ENCODE results near the gene ELL2. TPM values are rescaled to one million over a fixed set of nuclear protein-coding genes. Genes with fewer than 3 reads are reported as not detected.
"Not testable (repeated sequence)": the region's sequence is repeated elsewhere in the genome, so short reads cannot be mapped to it uniquely, and the experiment has no call there.

The ELL2 gene
- polyA plus RNA-seq, 2 donors: 29.1 to 39.6 TPM

DNA sequence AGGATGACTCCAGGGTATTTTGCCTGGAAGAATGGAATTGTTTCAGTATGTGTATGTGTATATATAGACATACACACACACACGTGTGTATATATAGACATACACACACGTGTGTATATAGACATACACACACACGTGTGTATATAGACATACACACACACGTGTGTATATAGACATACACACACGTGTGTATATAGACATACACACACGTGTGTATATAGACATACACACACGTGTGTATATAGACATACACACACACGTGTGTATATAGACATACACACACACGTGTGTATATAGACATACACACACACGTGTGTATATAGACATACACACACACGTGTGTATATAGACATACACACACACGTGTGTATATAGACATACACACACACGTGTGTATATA is 34.4 kb downstream of the ELL2 start:
- not testable (repeated sequence) for H3K9me3 ChIP-seq (ENCODE audit: control insufficient read depth in 2 of 2, insufficient read depth in 1 of 2, low read depth in 1 of 2, low read length in 1 of 2); H3K4me1 ChIP-seq (ENCODE audit: control insufficient read depth in 2 of 2, insufficient read depth in 2 of 2, low read length in 1 of 2); H3K27me3 ChIP-seq (ENCODE audit: control insufficient read depth in 1 of 2, insufficient read depth in 2 of 2, low read length in 2 of 2); H3K36me3 ChIP-seq (ENCODE audit: control insufficient read depth in 2 of 2, insufficient read depth in 2 of 2, low read length in 1 of 2); H3K27ac ChIP-seq (ENCODE audit: low read depth in 2 of 2, low read length in 1 of 2); H3K4me3 ChIP-seq (ENCODE audit: low read depth in 1 of 2, low read length in 2 of 2)
- 86 to 88% methylated on average over 11 to 12 of the region's 13 CpGs for WGBS, 2 donors

DNA sequence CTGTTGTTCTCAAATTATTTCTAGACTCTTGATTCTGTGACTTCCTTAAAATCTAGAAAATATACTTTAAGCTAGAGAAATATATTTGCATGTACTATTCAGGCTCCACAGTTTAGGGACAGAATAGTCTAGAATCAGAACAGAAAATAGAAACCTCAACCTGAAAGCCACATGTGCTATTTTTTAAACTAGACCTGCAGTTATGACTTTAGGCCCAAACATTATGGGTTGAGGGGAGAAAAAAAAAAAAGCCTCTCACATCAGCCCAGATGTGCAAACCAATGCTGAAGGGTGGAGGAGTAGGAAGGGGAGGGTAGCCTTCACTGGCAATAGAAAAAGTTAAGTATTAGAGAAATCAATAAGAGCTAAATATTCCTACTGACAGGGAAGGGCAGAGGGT is 35.7 kb downstream of the ELL2 start:
- Histone ChIP-seq H3K36me3 (ENCODE audit: control insufficient read depth in 2 of 2, insufficient read depth in 2 of 2, low read length in 1 of 2) (peaks cover 0 to 2% of the 10 kb centered on the region in 2 donors), H3K4me3 (ENCODE audit: low read depth in 1 of 2, low read length in 2 of 2) (no peak overlapping the region), H3K9me3 (ENCODE audit: control insufficient read depth in 2 of 2, insufficient read depth in 1 of 2, low read depth in 1 of 2, low read length in 1 of 2) (no peaks in the 10 kb centered on the region), H3K4me1 (ENCODE audit: control insufficient read depth in 2 of 2, insufficient read depth in 2 of 2, low read length in 1 of 2) (peaks cover 0 to 5% of the 10 kb centered on the region in 2 donors), H3K27me3 (ENCODE audit: control insufficient read depth in 1 of 2, insufficient read depth in 2 of 2, low read length in 2 of 2) (no peaks in the 10 kb centered on the region), H3K27ac (ENCODE audit: low read depth in 2 of 2, low read length in 1 of 2) (peak overlapping the region in 1 of 2 donors; percentile 52)

DNA sequence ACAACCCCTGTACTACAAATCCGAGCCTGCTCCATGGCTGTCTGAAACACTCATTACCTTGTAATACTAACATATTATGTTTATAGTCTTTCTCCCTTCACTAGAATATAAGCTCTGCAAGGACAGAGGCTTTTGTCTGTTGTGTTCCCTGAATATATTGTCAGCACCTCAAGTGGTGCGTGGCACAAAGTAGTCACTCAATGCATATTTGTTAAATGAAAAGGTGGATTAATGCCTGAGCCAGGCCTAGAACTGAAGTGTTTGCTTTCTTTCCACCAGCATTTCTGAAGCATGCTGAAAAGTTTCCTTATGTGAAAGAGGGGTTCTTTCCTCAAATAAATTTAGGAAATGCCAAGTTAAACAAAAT is 36.3 kb downstream of the ELL2 start:
- Histone ChIP-seq H3K27me3 (ENCODE audit: control insufficient read depth in 1 of 2, insufficient read depth in 2 of 2, low read length in 2 of 2) (no peaks in the 10 kb centered on the region), H3K27ac (ENCODE audit: low read depth in 2 of 2, low read length in 1 of 2) (peak overlapping the region in 1 of 2 donors; percentile 76), H3K4me3 (ENCODE audit: low read depth in 1 of 2, low read length in 2 of 2) (no peak overlapping the region), H3K9me3 (ENCODE audit: control insufficient read depth in 2 of 2, insufficient read depth in 1 of 2, low read depth in 1 of 2, low read length in 1 of 2) (no peaks in the 10 kb centered on the region), H3K4me1 (ENCODE audit: control insufficient read depth in 2 of 2, insufficient read depth in 2 of 2, low read length in 1 of 2) (peaks cover 1 to 5% of the 10 kb centered on the region in 2 donors), H3K36me3 (ENCODE audit: control insufficient read depth in 2 of 2, insufficient read depth in 2 of 2, low read length in 1 of 2) (peaks cover 0 to 2% of the 10 kb centered on the region in 2 donors)
- 59 to 60% methylated on average over 2 of the region's 2 CpGs for WGBS, 2 donors

DNA sequence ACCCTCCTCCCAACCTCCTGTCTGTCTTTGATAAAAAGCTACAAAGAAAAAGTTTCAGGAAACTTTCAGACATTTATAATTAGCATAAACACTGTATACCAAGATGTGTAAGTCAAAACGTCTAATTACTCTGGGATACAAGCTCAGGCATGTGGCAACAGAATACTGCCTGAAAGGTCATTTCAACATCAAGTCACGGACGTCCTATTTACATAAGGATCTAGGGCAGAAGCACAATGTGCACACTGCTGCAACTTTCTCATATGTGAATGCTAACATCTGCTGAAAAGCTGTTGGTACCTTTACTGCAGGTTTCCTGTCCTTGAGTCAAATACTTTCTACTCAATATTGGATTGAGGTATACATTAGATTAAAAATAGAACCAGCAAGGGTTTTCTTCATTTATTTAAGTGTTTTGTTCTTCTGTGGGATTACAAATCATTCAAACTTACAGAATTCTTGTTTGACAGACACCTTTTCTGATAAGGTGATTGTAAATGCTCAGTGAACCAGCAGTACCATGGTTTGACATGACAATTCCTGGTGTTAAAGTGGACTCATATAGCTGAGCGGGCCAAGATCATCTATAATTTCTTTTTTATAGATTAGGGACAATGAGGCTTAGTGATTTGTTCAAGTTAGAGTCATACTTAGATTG is 36.8 kb downstream of the ELL2 start:
- Histone ChIP-seq H3K27ac (ENCODE audit: low read depth in 2 of 2, low read length in 1 of 2) (peak overlapping the region in 1 of 2 donors; percentile 76), H3K36me3 (ENCODE audit: control insufficient read depth in 2 of 2, insufficient read depth in 2 of 2, low read length in 1 of 2) (peaks cover 0 to 2% of the 10 kb centered on the region in 2 donors), H3K4me1 (ENCODE audit: control insufficient read depth in 2 of 2, insufficient read depth in 2 of 2, low read length in 1 of 2) (peaks cover 2 to 5% of the 10 kb centered on the region in 2 donors), H3K4me3 (ENCODE audit: low read depth in 1 of 2, low read length in 2 of 2) (no peak overlapping the region), H3K27me3 (ENCODE audit: control insufficient read depth in 1 of 2, insufficient read depth in 2 of 2, low read length in 2 of 2) (no peaks in the 10 kb centered on the region), H3K9me3 (ENCODE audit: control insufficient read depth in 2 of 2, insufficient read depth in 1 of 2, low read depth in 1 of 2, low read length in 1 of 2) (no peaks in the 10 kb centered on the region)
- WGBS, 2 donors: 38 to 42% methylated on average over 4 of the region's 4 CpGs

DNA sequence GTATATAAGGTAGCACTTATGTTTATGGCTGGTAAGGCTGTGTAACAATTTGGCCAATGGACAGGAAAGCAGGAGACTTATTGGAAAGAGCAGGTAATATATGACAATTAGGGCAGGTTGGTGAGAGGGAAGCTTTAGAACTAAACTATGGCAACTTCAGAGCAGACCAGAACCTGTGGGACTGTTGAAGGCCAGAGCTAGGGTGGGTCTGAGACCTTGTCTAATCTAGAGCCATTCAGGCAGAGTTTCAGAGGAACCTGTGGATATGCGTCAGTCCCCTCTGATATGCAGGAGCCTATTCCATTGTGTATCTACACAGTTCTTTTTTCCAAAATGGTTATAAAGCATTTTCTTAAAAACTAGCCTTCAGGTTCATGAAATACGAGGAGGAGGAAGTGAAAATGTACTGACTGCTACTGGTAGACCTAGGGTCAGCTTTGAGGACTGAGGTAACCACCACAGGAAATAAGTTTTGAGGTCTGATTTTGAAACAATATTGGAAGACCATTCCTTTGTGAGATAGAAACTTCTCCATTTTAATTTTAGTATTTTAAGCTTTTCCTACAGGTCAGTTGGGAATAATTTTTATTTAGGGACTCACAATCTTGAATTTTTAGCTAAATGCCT is 37.6 kb downstream of the ELL2 start:
- peaks cover 2 to 5% of the 10 kb centered on the region in 2 donors for H3K4me1 ChIP-seq (ENCODE audit: control insufficient read depth in 2 of 2, insufficient read depth in 2 of 2, low read length in 1 of 2)
- H3K4me3 ChIP-seq (ENCODE audit: low read depth in 1 of 2, low read length in 2 of 2): no peak overlapping the region
- H3K27me3 ChIP-seq (ENCODE audit: control insufficient read depth in 1 of 2, insufficient read depth in 2 of 2, low read length in 2 of 2): no peaks in the 10 kb centered on the region
- H3K9me3 ChIP-seq (ENCODE audit: control insufficient read depth in 2 of 2, insufficient read depth in 1 of 2, low read depth in 1 of 2, low read length in 1 of 2): no peaks in the 10 kb centered on the region
- H3K27ac ChIP-seq (ENCODE audit: low read depth in 2 of 2, low read length in 1 of 2): peak overlapping the region in 1 of 2 donors; percentile 33
- WGBS, 2 donors: 80% methylated on average over 2 of the region's 2 CpGs
- peaks cover 0 to 2% of the 10 kb centered on the region in 2 donors for H3K36me3 ChIP-seq (ENCODE audit: control insufficient read depth in 2 of 2, insufficient read depth in 2 of 2, low read length in 1 of 2)

DNA sequence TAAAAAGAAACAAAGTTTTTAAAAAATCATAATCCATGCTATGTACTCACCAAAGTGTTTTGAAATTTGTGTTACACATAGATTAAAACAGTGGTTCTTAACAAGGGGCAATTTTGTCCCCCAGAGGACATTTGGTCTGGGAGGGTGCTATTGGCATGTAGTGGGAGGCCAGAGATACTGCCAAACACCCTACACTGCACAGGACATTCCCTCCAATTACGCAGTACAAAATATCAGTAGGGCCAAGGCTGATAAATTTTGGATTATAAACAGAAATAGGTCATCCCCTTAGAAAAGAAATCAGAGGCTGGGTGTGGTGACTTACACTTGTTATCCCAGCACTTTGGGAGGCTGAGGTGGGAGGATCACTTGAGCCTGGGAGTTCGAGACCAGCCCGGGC is 38.9 kb downstream of the ELL2 start:
- no peak overlapping the region for H3K4me3 ChIP-seq (ENCODE audit: low read depth in 1 of 2, low read length in 2 of 2)
- 96 to 99% methylated on average over 3 of the region's 3 CpGs for WGBS, 2 donors
- H3K9me3 ChIP-seq (ENCODE audit: control insufficient read depth in 2 of 2, insufficient read depth in 1 of 2, low read depth in 1 of 2, low read length in 1 of 2): no peaks in the 10 kb centered on the region
- peaks cover 0 to 2% of the 10 kb centered on the region in 2 donors for H3K36me3 ChIP-seq (ENCODE audit: control insufficient read depth in 2 of 2, insufficient read depth in 2 of 2, low read length in 1 of 2)
- H3K4me1 ChIP-seq (ENCODE audit: control insufficient read depth in 2 of 2, insufficient read depth in 2 of 2, low read length in 1 of 2): peaks cover 2 to 5% of the 10 kb centered on the region in 2 donors
- no peak overlapping the region for H3K27ac ChIP-seq (ENCODE audit: low read depth in 2 of 2, low read length in 1 of 2)
- H3K27me3 ChIP-seq (ENCODE audit: control insufficient read depth in 1 of 2, insufficient read depth in 2 of 2, low read length in 2 of 2): no peaks in the 10 kb centered on the region

DNA sequence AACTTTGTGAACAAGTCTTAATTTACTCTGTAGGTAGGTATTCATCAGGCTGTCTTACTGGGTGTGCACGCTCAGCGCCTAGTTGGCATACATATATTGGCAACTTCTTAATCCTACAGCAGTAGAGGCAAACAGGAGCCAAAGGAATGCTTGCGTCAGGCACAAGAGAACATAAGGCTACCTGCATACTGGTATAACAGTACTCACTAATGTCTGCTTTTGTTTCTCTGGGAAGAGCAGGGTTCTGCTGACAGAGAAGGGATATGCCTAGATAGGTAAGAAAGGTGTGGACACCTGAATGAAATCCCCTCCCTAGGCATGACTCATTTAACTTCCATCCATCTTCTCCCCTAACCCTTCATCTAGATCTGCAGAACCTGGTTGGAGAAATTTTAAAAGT is 40.1 kb downstream of the ELL2 start:
- Histone ChIP-seq H3K27ac (ENCODE audit: low read depth in 2 of 2, low read length in 1 of 2) (peak overlapping the region; percentile 30 to 59), H3K27me3 (ENCODE audit: control insufficient read depth in 1 of 2, insufficient read depth in 2 of 2, low read length in 2 of 2) (no peaks in the 10 kb centered on the region), H3K4me3 (ENCODE audit: low read depth in 1 of 2, low read length in 2 of 2) (no peak overlapping the region), H3K9me3 (ENCODE audit: control insufficient read depth in 2 of 2, insufficient read depth in 1 of 2, low read depth in 1 of 2, low read length in 1 of 2) (no peaks in the 10 kb centered on the region), H3K4me1 (ENCODE audit: control insufficient read depth in 2 of 2, insufficient read depth in 2 of 2, low read length in 1 of 2) (peaks cover 2 to 5% of the 10 kb centered on the region in 2 donors), H3K36me3 (ENCODE audit: control insufficient read depth in 2 of 2, insufficient read depth in 2 of 2, low read length in 1 of 2) (peaks cover 2 to 3% of the 10 kb centered on the region in 2 donors)
- 56 to 69% methylated on average over 3 of the region's 3 CpGs for WGBS, 2 donors

DNA sequence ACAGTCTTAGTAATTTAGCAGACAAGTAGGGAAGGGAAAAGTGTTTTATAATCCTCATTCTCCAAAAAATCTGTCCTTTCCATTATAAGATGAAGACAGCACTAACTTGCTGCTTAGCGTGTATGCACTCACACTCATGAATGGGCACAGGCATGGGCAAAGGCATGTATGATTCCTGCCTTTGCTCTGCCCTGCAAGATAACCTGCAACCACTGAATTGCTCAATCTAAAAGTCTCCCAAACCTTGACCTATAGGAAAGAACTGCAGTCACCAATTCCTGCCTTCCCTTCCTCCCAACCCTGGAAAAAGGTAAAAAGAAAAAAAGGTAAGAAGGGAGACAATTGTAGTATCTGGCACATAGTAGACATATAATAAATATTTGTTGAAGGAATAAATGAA is 40.8 kb downstream of the ELL2 start:
- Histone ChIP-seq H3K4me1 (ENCODE audit: control insufficient read depth in 2 of 2, insufficient read depth in 2 of 2, low read length in 1 of 2) (peaks cover 2 to 5% of the 10 kb centered on the region in 2 donors), H3K27me3 (ENCODE audit: control insufficient read depth in 1 of 2, insufficient read depth in 2 of 2, low read length in 2 of 2) (no peaks in the 10 kb centered on the region), H3K36me3 (ENCODE audit: control insufficient read depth in 2 of 2, insufficient read depth in 2 of 2, low read length in 1 of 2) (peaks cover 2 to 3% of the 10 kb centered on the region in 2 donors), H3K9me3 (ENCODE audit: control insufficient read depth in 2 of 2, insufficient read depth in 1 of 2, low read depth in 1 of 2, low read length in 1 of 2) (no peaks in the 10 kb centered on the region), H3K4me3 (ENCODE audit: low read depth in 1 of 2, low read length in 2 of 2) (no peak overlapping the region), H3K27ac (ENCODE audit: low read depth in 2 of 2, low read length in 1 of 2) (no peak overlapping the region)
- 57 to 80% methylated on average over 1 of the region's 1 CpG for WGBS, 2 donors

DNA sequence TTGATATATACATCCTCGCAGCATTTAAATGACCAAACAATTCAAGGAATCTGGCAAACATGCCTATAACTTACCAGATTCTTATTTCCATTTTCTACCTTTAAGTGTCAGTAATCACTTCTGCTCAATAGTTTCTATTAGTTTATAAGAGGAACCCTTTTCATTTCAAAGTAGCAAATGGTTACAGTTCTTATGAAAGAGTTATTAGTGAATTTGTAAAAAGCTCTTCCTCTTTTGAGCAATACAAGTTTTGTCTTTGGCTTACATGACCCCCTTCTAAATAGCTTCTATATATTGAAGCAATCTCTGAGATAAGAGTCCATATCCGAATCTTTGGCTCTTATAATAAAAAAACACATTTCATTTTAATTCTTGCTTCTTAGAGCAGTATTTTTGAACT is 42.0 kb downstream of the ELL2 start:
- no peak overlapping the region for H3K4me3 ChIP-seq (ENCODE audit: low read depth in 1 of 2, low read length in 2 of 2)
- peaks cover 2 to 5% of the 10 kb centered on the region in 2 donors for H3K4me1 ChIP-seq (ENCODE audit: control insufficient read depth in 2 of 2, insufficient read depth in 2 of 2, low read length in 1 of 2)
- H3K27me3 ChIP-seq (ENCODE audit: control insufficient read depth in 1 of 2, insufficient read depth in 2 of 2, low read length in 2 of 2): no peaks in the 10 kb centered on the region
- H3K9me3 ChIP-seq (ENCODE audit: control insufficient read depth in 2 of 2, insufficient read depth in 1 of 2, low read depth in 1 of 2, low read length in 1 of 2): no peaks in the 10 kb centered on the region
- no peak overlapping the region for H3K27ac ChIP-seq (ENCODE audit: low read depth in 2 of 2, low read length in 1 of 2)
- 65 to 70% methylated on average over 2 of the region's 2 CpGs for WGBS, 2 donors
- H3K36me3 ChIP-seq (ENCODE audit: control insufficient read depth in 2 of 2, insufficient read depth in 2 of 2, low read length in 1 of 2): peaks cover 2 to 5% of the 10 kb centered on the region in 2 donors

Measured in esophagus (tissue), 2 donors.